K562 (cell line): Measurements from ENCODE around the gene MED17.

Experiments used
- CTCF ChIP-seq, 3 experiments: IDR thresholded peaks in 2 of 3; conservative IDR thresholded peaks in 1 of 3; 2 replicates each; pipeline ENCODE4 v1.5.1; 2011 to 2012; ENCODE audit warnings: low read length in 3 of 3, mild to moderate bottlenecking in 3 of 3, control low read depth in 2 of 3, improper control_type of control experiment in 1 of 3, inconsistent platforms in 1 of 3, low read depth in 1 of 3, mixed read lengths in 1 of 3, moderate library complexity in 1 of 3; ENCODE audit not compliant: insufficient read depth in 2 of 3
- NCOA2 ChIP-seq, 2 experiments: fragments of 450-650 bp; IDR thresholded peaks; 2 replicates each; pipeline ENCODE4 v1.6.1; 2018; ENCODE audit warnings: mild to moderate bottlenecking in 2 of 2, moderate library complexity in 1 of 2; ENCODE audit not compliant: partially characterized antibody in 2 of 2
- RB1 ChIP-seq: fragments of 450-650 bp; IDR thresholded peaks from 2 replicates; pipeline ENCODE4 v1.6.1; 2017; ENCODE audit warnings: low read depth, mild to moderate bottlenecking
- ZNF668 ChIP-seq: fragments of 250-450 bp; sonication (Bioruptor Pico); IDR thresholded peaks from 2 replicates; pipeline ENCODE4 v1.8.0; 2022; ENCODE audit warnings: mild to moderate bottlenecking, inconsistent platforms
- ZNF766 ChIP-seq: fragments of 200-800 bp; sonication (Bioruptor generic); conservative IDR thresholded peaks from 2 replicates; pipeline ENCODE4 v1.6.1; 2016; ENCODE audit warnings: missing genetic modification characterization, missing compliant biosample characterization

GRCh38 chr11:93840180-93840579 lies 56.1 kb downstream of the MED17 start:
- no peak for TF ChIP-seq ZNF766 (CRISPR knock-in tag)
- no peak for TF ChIP-seq CTCF (IDR thresholded peaks at IDR 0.05 in 2 of 3, conservative IDR thresholded peaks at IDR 0.05 in 1 of 3; ENCODE audit: insufficient read depth in 2 of 3, low read depth in 1 of 3, low read length in 3 of 3)
- no peak for TF ChIP-seq ZNF668 (CRISPR knock-in tag)
- TF ChIP-seq RB1, result no peak
- no peak for TF ChIP-seq NCOA2 (IDR thresholded peaks at IDR 0.05; ENCODE audit: partially characterized antibody in 2 of 2)
